ENCODE data around the gene DPM3. TPM values are rescaled to one million over a fixed set of nuclear protein-coding genes. Genes with fewer than 3 reads are reported as not detected.
"Not testable (repeated sequence)": the region's sequence is repeated elsewhere in the genome, so short reads cannot be mapped to it uniquely, and the experiment has no call there.

The DPM3 gene
- polyA plus RNA-seq: 83.9 TPM

- Mint-ChIP-seq H3K4me1 (peaks cover 21 to 24% (median 23%) of the 10 kb centered on the region in 3 donors), H3K27me3 (peaks cover 4% of the 10 kb centered on the region), H3K9me3 (no peaks in the 10 kb centered on the region)
These were observed at the start of gene DPM3 for GRCh38 chr1:155139895-155140629. Gene DPM3 (minus strand): TSS chr1:155140531. CDS start chr1:155140240, 291 bp downstream.

GRCh38 chr1:155189926-155190325 lies 49.6 kb upstream of the DPM3 start:
- H3K36me3 Mint-ChIP-seq, H3K27ac Mint-ChIP-seq, H3K4me3 Mint-ChIP-seq, H3K27me3 Mint-ChIP-seq, H3K9me3 Mint-ChIP-seq: not testable (repeated sequence)
- peaks cover 12 to 26% (median 22%) of the 10 kb centered on the region in 3 donors for H3K4me1 Mint-ChIP-seq

More at GRCh38 chr1:155139895-155140629, at the start of gene DPM3:
- Mint-ChIP-seq H3K4me3 (peak within 1 kb of the TSS; percentile 84 to 99 (median 97)), H3K36me3 (no peaks in the 10 kb centered on the region), H3K27ac (peak within 1 kb of the TSS; percentile 58 to 92 (median 73))

DNA sequence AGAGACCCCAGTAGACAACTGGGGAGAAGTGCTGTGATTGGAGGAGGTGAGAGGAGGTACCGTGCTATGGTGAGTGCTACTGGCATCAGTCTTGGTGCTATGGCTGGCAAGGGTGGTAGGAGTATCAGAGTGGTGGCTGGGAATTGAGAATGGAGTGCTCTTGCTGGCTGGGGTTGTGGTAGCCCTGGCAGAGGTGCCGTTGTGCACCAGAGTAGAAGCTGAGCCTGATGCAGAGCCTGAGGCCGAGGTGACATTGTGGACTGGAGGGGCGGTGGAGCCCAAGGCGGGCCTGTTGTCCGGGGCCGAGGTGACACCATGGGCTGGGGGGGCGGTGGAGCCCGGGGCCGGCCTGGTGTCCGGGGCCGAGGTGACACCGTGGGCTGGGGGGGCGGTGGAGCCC lies 47.9 kb upstream of the DPM3 start:
- Mint-ChIP-seq H3K27ac (peak overlapping the region in 1 of 3 donors; percentile 2), H3K27me3 (no peaks in the 10 kb centered on the region), H3K9me3 (no peaks in the 10 kb centered on the region), H3K4me3 (peak overlapping the region in 2 of 4 donors; percentile 2 to 34), H3K4me1 (peaks cover 10 to 19% (median 19%) of the 10 kb centered on the region in 3 donors), H3K36me3 (peaks cover 1% of the 10 kb centered on the region)

DNA sequence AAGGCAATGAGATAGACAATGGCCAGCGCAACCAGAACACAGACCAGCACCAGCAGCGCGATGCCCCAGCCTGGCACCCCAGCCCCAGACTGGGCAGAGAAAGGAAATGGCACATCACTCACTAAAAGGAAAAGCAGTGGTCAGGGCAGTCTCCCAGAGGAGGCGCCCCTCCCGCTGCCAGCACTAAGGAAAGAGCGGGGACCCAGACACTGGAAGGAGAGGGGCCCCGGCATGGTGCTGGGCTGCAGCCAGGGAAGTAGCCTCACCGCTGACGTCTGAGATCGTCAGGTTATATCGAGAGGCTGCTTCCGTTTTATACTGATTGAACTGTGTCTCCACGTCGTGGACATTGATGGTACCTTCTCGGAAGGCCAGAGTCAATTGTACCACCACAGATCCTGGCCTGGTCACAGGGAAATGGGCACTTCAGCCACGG lies 47.1 kb upstream of the DPM3 start:
- no peak overlapping the region for H3K4me3 Mint-ChIP-seq
- H3K36me3 Mint-ChIP-seq: peaks cover 1% of the 10 kb centered on the region
- H3K27me3 Mint-ChIP-seq: no peaks in the 10 kb centered on the region
- H3K4me1 Mint-ChIP-seq: peaks cover 10 to 19% (median 19%) of the 10 kb centered on the region in 3 donors
- peak overlapping the region in 2 of 3 donors; percentile 62 to 67 for H3K27ac Mint-ChIP-seq
- H3K9me3 Mint-ChIP-seq: no peaks in the 10 kb centered on the region

DNA sequence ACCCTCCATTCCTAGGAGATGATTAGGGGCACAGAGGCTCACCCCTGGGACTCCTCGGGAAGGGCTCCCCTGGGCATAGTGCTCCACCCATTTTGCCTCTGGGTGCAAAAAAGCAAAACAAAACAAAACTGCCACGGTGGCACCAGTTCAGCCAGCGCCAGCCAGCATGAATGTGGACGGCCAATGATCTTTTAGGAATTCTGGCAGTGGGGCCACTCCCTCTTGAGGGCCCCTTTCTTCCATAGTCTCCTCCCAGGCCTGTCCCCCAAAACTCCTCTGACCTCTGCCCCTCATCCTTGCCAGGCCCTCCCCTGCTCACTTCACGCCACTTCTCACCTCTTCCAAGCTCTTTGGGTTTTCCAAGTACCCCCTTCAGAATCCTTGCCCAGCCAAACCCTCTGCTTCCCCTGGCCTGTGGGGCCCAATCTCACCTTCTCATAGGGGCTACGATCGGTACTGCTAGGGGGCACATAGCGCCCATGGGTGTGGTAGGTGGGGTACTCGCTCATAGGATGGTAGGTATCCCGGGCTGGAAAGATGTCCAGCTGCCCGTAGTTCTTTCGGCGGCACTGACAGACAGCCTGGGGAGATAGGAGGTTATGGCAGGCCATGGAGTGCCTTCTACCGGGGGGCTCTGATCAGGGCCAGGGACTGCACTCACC lies 46.6 kb upstream of the DPM3 start:
- Mint-ChIP-seq H3K9me3 (no peaks in the 10 kb centered on the region), H3K27ac (peak overlapping the region in 1 of 3 donors; percentile 62), H3K4me1 (peaks cover 10 to 17% (median 17%) of the 10 kb centered on the region in 3 donors), H3K27me3 (no peaks in the 10 kb centered on the region), H3K4me3 (peak overlapping the region in 2 of 4 donors; percentile 26 to 80), H3K36me3 (peaks cover 1% of the 10 kb centered on the region)

GRCh38 chr1:155186067-155186793 lies 45.9 kb upstream of the DPM3 start:
- peaks cover 1% of the 10 kb centered on the region for H3K36me3 Mint-ChIP-seq
- no peaks in the 10 kb centered on the region for H3K9me3 Mint-ChIP-seq
- peak overlapping the region in 2 of 3 donors; percentile 62 to 71 for H3K27ac Mint-ChIP-seq
- peaks cover 10 to 17% (median 17%) of the 10 kb centered on the region in 3 donors for H3K4me1 Mint-ChIP-seq
- H3K27me3 Mint-ChIP-seq: no peaks in the 10 kb centered on the region
- H3K4me3 Mint-ChIP-seq: peak overlapping the region in 1 of 4 donors; percentile 26

- Mint-ChIP-seq H3K4me3 (peak overlapping the region in 2 of 4 donors; percentile 43 to 84), H3K36me3 (peaks cover 1% of the 10 kb centered on the region), H3K27me3 (no peaks in the 10 kb centered on the region), H3K27ac (peak overlapping the region; percentile 45 to 80 (median 71)), H3K4me1 (peaks cover 10 to 17% (median 17%) of the 10 kb centered on the region in 3 donors), H3K9me3 (no peaks in the 10 kb centered on the region)
These were observed 45.4 kb upstream of the DPM3 start for GRCh38 chr1:155185783-155186066.

- H3K4me1 Mint-ChIP-seq: peaks cover 10 to 17% (median 17%) of the 10 kb centered on the region in 3 donors
- peak overlapping the region; percentile 25 to 86 (median 64) for H3K4me3 Mint-ChIP-seq
- peaks cover 1% of the 10 kb centered on the region for H3K36me3 Mint-ChIP-seq
- peak overlapping the region; percentile 71 to 95 (median 80) for H3K27ac Mint-ChIP-seq
- no peaks in the 10 kb centered on the region for H3K9me3 Mint-ChIP-seq
- no peaks in the 10 kb centered on the region for H3K27me3 Mint-ChIP-seq
These were observed 44.8 kb upstream of the DPM3 start for GRCh38 chr1:155184835-155185782.

GRCh38 chr1:155184351-155184811 lies 44.0 kb upstream of the DPM3 start:
- Mint-ChIP-seq H3K9me3 (no peaks in the 10 kb centered on the region), H3K4me1 (peaks cover 10 to 17% (median 17%) of the 10 kb centered on the region in 3 donors), H3K27me3 (no peaks in the 10 kb centered on the region), H3K27ac (peak overlapping the region; percentile 10 to 95 (median 80)), H3K4me3 (no peak overlapping the region), H3K36me3 (peaks cover 1% of the 10 kb centered on the region)

- Mint-ChIP-seq H3K4me3 (no peak overlapping the region), H3K36me3 (peaks cover 1% of the 10 kb centered on the region), H3K27me3 (no peaks in the 10 kb centered on the region), H3K4me1 (peaks cover 10 to 17% (median 17%) of the 10 kb centered on the region in 3 donors), H3K27ac (no peak overlapping the region), H3K9me3 (no peaks in the 10 kb centered on the region)
These were observed 43.5 kb upstream of the DPM3 start for GRCh38 chr1:155183775-155184221.

GRCh38 chr1:155182052-155182550 lies 41.8 kb upstream of the DPM3 start:
- Mint-ChIP-seq H3K9me3 (no peaks in the 10 kb centered on the region), H3K4me1 (peaks cover 10 to 17% (median 12%) of the 10 kb centered on the region in 3 donors), H3K27ac (no peak overlapping the region), H3K4me3 (no peak overlapping the region), H3K36me3 (no peaks in the 10 kb centered on the region), H3K27me3 (no peaks in the 10 kb centered on the region)

DNA sequence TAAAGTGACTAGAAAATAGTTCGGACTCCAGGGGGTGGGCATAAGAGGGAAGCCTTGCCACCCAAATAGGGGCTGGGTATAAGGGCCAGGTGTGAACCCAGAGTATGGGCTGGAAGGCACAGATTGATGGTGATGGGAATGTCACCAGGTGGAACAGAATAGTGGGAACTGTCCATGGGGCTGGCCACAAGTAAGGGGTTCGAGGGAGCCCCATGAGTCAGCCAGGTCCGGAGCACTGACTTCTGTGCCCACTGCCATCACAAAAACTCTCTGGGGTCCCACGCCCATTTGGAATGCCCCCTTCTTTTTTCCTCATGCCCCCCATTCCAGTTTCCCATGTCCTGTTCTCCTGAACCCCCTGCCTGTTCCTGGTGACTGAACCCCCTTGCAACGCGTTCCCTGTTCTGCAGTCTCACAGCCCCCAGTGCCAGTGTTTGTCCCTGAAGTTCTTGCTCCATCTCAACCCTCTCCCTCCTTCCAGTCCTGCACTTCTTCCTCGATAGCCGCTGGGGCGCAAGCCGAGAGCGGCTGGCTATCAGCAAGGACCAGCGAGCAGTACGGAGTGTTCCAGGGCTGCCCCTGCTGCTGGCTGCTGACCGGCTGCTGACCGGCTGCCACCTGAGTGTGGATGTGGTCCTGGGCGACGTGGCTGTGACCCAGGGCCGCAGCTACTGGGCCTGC lies 41.2 kb upstream of the DPM3 start:
- peaks cover 12 to 16% (median 14%) of the 10 kb centered on the region in 3 donors for H3K4me1 Mint-ChIP-seq
- H3K36me3 Mint-ChIP-seq: no peaks in the 10 kb centered on the region
- no peak overlapping the region for H3K27ac Mint-ChIP-seq
- no peaks in the 10 kb centered on the region for H3K9me3 Mint-ChIP-seq
- no peak overlapping the region for H3K4me3 Mint-ChIP-seq
- no peaks in the 10 kb centered on the region for H3K27me3 Mint-ChIP-seq

All from IgD-negative memory B cell (primary cell).